ENCODE results near the gene DDX6. TPM values are rescaled to one million over a fixed set of nuclear protein-coding genes. Genes with fewer than 3 reads are reported as not detected.
A peak's percentile ranks its signal among the peaks of the same experiment; 100 is the strongest.

The DDX6 gene
- total and polyA plus RNA-seq, 12 donors, result 17.1 to 179 (median 132) TPM

GRCh38 chr11:118819334-118820024, 28.5 kb upstream of the DDX6 start:
- H3K27me3 ChIP-seq, result no peaks in the 10 kb centered on the region
- ATAC-seq, result no peak
- intact Hi-C loops (cut with DNase I), result loop anchor here in 1 of 10 donors (10.0 kb wide), 1 partner anchor 155 kb away; the partner anchor contains the start of gene FOXR1
- no peak for DNase-seq
- H3K9me3 ChIP-seq, result no peaks in the 10 kb centered on the region
- TF ChIP-seq, protein P1, sequence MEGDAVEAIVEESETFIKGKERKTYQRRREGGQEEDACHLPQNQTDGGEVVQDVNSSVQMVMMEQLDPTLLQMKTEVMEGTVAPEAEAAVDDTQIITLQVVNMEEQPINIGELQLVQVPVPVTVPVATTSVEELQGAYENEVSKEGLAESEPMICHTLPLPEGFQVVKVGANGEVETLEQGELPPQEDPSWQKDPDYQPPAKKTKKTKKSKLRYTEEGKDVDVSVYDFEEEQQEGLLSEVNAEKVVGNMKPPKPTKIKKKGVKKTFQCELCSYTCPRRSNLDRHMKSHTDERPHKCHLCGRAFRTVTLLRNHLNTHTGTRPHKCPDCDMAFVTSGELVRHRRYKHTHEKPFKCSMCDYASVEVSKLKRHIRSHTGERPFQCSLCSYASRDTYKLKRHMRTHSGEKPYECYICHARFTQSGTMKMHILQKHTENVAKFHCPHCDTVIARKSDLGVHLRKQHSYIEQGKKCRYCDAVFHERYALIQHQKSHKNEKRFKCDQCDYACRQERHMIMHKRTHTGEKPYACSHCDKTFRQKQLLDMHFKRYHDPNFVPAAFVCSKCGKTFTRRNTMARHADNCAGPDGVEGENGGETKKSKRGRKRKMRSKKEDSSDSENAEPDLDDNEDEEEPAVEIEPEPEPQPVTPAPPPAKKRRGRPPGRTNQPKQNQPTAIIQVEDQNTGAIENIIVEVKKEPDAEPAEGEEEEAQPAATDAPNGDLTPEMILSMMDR (IDR thresholded peaks at IDR 0.05), result no peak
- 82 to 84% methylated on average over 7 of the region's 7 CpGs for WGBS, 2 donors
- no peak overlapping the region for H3K4me3 ChIP-seq
- H3K27ac ChIP-seq, result peak overlapping the region in 6 of 10 donors; percentile 44 to 83 (median 68)
- H3K36me3 ChIP-seq, result no peaks in the 10 kb centered on the region
- H3K4me1 ChIP-seq, result peaks cover 0 to 6% (median 0%) of the 10 kb centered on the region in 9 donors

- Histone ChIP-seq H3K9me3 (no peaks in the 10 kb centered on the region), H3K27ac (no peak overlapping the region), H3K4me1 (peaks cover 0 to 6% (median 0%) of the 10 kb centered on the region in 9 donors), H3K36me3 (no peaks in the 10 kb centered on the region), H3K27me3 (no peaks in the 10 kb centered on the region), H3K4me3 (no peak overlapping the region)
- ATAC-seq (no peak), DNase-seq (no peak)
- TF ChIP-seq, protein P1 (IDR thresholded peaks at IDR 0.05), result no peak
- 94 to 95% methylated on average over 4 of the region's 4 CpGs for WGBS, 2 donors
- intact Hi-C loops (cut with DNase I), result no loop called here
Measured at GRCh38 chr11:118818130-118818529, 27.2 kb upstream of the DDX6 start.

- TF ChIP-seq, protein P1 (IDR thresholded peaks at IDR 0.05), result no peak
- H3K9me3 ChIP-seq, result no peaks in the 10 kb centered on the region
- H3K4me3 ChIP-seq, result no peak overlapping the region
- H3K27me3 ChIP-seq, result no peaks in the 10 kb centered on the region
- H3K27ac ChIP-seq, result no peak overlapping the region
- ATAC-seq (no peak), DNase-seq (no peak)
- 71 to 74% methylated on average over 1 of the region's 1 CpG for WGBS, 2 donors
- no peaks in the 10 kb centered on the region for H3K4me1 ChIP-seq
- no peaks in the 10 kb centered on the region for H3K36me3 ChIP-seq
- intact Hi-C loops (cut with DNase I), result no loop called here
Measured at GRCh38 chr11:118813551-118813950, 22.6 kb upstream of the DDX6 start.

DNA sequence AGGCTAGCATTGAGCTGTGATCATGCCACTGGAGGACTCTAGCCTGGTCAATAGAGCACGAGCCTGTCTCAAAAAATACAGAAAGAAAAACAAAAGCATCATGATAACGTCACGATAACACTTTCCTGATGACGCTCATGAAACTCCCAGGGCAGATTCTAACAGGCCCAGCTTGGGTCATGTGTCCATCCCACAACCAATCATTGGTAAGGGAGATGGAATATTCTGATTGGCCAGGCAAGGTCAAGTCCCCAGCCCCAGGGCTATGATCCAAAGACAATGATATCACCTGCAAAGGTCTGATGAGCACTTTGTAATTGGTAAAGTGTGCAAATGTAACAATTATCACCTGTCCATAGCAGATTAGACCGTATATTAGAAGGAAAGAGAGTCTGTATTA, 21.5 kb upstream of the DDX6 start:
- Histone ChIP-seq H3K27ac (no peak overlapping the region), H3K27me3 (no peaks in the 10 kb centered on the region), H3K9me3 (no peaks in the 10 kb centered on the region), H3K36me3 (no peaks in the 10 kb centered on the region), H3K4me3 (no peak overlapping the region), H3K4me1 (no peaks in the 10 kb centered on the region)
- no peak for DNase-seq
- intact Hi-C loops (cut with DNase I), result no loop called here
- 59 to 61% methylated on average over 4 of the region's 5 CpGs for WGBS, 2 donors
- ATAC-seq, result no peak
- TF ChIP-seq, protein P1 (IDR thresholded peaks at IDR 0.05), result no peak

Measured in heart right ventricle (tissue), 16 donors.